Embryonic facial prominence (tissue), 1 donor: Measurements from ENCODE around the gene NFATC1.

Experiments
- DNase-seq: peaks from one replicate; pipeline ENCODE4 v3.0.0-alpha.2; 2016; ENCODE audit errors: extremely low spot score

The NFATC1 gene

DNA sequence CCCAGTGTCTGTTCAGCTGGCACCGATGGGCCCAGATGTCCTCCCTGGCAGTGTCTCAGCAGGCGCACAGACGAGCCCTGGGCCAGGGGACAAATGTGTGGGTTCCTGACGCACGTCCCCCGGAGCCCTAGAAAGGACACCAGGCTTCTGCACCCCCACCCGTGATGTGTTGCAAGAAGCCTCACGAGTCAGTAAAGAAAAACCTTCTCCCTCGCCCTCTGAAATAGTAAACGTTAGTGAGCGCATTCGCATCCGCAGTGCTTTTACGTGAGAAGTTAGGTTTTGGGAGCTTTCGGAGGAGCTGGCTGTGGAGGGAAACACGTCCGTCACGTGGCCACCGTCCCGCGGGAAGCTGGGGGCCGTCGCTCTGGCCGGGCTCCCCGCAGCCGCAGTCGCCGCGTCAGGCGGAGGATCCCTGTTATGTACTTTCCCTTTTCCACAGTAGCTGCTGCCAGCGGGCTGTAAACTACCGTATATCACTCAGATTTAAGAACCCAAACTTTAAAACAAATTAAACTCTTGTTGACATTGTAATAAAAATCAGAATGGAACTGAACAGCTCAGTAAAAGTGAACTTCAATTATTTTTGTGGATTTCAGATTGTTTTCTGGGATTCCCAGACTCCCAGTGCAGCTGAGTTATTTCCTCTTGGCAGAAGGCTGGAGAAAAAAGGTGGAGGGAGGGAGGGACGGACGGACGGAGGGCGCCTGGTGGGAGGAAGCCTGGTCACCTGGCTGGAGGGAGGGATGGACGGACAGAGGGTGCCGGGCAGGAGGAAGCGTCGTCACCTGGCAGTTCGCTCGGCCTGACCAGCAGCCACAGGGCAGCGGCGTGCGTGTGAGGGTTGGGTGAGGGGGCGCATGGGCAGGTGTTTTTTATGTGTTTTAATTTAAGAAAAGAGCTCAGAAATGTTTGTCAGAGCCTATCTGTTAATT, 112.1 kb downstream of the NFATC1 start:
- DNase-seq: no peak

DNA sequence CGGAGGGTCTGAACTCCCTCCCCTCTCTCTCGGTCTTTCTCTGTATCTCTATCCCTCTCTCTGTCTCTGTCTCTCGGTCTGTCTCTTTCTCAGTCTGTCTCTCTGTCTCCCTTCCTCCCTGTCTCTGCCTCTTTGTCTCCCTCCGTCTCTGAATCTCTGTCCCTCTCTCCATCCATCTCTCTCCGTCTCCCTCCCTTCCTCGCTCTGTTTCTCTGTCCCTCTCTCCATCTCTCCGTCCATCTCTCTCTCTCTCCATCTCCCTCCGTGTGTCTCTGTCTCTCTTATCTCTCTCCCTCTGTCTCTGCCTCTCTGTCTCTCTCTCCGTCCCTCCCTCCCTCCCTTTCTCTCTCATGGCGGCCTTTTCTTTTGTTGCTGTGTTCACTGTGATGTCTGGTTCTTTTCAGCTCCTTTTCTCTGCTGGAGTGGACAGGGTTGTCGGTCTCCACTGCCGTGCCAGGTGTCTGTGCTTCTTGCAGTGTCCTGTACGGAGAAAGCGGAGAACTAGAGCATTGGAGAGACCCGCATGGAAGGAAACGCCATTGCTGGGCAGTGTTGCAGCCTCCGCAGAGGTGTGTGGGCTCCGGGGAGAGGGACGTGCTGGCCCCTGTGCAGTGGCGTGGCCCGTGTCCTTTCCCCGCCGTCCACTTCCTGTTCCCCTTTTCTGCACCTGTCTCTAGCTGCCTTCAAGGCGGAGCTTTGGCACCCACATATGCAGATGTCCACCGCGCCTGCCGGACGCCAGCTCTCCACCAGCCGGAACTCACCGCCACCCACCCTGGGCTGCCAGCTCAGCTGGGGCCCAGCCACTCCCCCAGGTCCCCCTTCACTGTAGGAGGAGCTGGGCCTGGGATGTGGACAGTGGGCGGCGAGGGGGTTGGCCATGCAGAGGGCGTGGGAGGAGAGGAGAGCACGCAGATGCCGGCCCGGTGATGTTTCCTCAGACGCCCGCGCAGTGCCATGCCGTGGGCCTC, 113.1 kb downstream of the NFATC1 start:
- no peak for DNase-seq

DNA sequence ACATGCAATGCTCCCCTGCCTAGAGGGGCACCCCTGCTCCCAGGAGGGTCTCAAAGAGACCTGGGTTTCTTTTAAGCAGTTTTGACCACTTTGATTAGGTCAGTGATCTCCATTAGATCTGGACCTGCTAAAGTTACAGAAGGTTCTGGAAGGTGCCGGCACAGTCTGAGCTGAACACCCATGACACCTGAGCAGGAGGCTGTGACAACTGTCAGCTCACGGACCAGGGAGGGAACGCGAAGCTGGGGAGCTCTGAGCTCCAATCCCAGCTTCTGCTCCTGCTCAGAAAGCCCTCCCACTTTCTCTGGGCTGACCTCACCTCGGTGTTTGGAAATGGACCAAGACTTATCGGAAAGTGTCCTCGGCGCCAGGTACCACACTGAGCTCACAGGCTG, 113.8 kb downstream of the NFATC1 start:
- no peak for DNase-seq

DNA sequence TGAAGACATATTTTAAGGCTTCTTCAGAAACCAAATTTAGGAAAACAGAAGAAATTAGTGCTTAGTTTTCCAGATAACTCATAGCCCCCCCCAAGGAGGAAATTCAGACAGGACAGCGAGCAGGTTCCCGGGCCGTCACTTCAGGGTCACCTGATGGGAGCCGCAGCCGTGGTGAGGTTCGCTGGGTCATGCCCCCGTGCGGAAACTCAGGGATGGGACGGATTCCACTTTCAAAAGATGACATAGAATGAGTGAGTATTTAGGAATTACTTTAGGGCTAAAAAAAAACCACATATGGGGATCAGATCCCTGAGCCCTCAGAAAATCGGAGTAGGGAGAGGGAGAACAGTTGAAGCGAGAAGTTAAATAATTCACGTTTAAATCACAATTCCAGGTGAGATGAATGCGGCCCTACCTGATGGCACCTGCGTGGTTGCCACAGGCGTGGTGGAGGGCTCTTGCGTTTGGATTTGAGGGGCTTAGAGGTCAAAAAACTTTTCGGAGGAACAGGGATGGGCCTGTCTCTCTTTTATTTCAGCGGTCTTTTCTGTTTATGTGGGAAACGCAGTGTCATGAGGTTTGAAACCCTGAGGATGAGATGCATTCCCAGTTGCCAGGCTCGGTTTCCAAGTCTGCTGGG, 114.4 kb downstream of the NFATC1 start:
- DNase-seq: no peak

DNA sequence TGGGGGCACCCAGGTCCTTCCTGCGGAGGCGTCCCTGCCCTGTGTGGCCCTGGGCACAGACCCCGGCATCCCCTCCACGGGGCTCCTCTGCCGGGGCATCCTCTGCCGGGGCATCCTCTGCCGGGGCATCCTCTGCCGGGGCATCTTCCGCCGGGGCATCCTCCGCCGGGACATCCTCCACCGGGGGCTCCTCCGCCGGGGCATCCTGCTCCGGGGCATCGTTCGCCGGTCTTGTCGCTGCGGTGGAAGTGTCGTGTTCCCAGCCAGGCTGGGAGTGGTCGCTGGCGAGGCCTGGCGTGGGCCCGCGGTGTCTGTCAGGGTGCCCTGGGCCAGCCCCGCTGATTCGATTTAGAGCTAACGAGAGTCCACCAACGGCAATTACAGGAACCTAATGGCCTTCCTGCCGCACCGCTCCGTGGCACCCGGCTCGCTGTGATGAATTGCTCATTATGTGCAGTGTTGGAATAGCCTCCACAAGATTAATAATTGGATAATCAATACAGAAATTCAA, 115.1 kb downstream of the NFATC1 start:
- no peak for DNase-seq

DNA sequence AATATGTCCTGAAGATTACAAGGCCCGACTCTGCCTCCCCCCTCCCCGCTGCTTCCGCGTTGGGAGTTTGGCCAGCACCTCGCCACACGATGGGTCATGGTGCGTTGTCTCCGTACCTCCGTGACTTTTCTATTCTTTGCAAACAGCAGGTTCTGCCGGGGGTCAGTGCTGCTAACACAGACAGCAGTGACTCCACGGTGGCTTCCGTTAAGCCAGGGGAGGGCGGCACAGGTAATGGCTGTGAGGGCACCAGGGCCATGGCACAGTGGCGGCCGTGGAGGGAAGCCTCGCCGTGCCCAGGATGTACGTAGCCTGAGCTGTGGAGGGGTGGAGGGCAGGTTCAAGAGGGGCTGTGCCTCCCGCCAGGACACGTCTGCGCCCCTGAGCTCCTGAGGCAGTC, 115.5 kb downstream of the NFATC1 start:
- no peak for DNase-seq

DNA sequence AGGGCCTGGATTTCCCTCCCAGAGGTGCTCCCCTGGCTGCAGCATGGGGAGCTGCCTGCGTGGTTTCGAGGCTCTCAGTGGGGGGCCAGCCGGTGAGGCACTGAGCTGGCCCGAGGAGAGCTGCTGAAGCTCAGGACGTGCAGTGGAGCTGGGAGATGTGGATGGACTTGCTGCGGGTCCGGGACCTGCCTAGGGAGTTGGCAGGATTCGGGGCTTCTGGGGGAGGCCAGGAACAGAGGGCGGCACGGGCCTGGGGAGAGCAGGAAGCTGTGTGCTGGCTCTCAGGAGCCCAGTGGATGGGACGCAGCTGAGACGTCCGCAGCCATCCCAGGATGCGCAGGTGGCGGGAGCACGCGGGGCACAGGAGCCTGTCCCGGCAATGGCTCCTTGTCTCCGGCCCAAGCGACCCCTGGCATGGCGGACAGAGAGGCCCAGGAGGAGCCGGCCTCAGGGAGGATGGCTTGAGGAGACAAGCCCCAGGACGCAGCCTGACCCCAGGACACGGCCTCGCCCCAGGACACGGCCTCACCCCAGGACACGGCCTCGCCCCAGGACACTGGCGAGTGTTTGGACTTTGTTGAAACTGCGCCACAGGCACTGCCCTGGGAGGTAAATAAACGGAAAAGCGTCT, 116.1 kb downstream of the NFATC1 start:
- no peak for DNase-seq

DNA sequence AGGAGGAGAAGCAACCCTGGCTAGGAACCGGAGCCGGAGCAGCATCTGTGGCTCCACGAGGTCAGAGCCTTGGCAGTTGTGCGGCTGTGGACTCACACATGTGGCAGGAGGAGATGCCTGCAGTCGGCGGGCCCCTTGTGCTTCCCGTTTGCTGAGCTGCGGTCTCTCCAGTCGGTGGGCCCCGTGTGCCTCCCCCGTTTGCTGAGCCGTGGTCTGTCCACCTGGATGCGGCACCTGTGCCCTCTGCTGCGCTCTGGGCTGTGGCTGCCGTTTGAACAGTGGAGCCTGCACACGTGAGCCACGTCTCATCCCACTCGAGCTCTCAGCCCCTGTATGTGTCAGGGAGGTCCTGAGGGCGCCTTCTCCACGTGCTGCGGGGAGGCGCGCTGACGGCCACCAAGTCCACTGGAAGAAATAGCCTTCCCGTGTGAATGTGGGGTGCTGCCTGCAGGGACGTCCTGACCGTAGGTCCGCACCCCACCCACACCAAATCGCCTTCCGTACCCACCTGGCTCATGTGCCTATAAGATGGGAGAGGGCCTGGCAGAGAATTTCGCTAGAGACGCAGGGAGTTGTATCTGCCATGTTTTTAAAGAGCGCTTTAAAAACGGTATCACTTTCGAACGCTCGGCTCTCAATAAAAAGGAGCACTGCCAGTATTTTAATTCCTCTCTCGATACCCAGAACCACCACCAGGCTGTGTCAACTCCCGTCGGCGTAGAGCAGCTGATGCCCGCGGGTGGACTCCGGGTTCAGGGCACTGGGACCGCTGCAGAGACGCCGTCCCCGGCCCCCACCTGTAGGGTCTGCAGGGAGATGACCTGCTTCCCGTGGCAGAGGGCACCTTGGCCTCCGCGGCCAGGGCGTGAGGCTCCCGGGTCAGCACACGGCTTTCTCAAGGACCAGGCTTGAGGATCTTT, 117.0 kb downstream of the NFATC1 start:
- no peak for DNase-seq

DNA sequence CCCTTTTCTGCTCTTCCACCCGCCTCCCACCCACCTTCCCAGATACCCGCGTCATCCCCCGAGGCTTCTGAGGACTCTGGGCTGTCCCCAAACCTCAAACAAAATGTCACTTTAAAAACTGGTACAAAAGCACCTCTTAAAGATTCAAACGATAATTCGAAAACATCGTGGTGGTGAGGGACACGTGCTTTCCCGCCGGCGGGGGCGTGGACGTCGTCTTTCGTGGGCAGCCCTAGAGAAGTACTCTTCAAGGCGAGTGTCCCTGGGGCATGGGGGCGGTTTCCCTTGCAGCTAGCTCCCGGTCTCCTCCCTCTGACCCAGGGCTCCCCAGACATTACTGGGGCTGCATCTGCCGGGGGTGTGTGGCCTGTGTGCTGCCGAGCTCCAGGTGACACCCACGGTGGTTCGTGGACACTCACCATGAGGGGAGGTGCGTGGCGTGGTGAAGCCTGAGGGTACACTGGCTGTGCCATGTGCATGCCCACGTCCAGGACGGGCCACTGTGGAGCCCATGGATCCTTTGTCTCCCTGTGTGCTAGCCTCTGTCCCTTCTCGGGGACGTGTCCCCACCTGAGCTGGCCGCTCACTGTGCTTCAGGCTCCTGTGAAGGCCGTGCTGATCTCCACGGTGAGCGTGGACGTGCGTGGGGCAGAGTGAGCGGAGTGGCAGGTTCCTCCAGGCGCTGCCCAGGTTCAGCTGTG, 117.8 kb downstream of the NFATC1 start:
- no peak for DNase-seq

DNA sequence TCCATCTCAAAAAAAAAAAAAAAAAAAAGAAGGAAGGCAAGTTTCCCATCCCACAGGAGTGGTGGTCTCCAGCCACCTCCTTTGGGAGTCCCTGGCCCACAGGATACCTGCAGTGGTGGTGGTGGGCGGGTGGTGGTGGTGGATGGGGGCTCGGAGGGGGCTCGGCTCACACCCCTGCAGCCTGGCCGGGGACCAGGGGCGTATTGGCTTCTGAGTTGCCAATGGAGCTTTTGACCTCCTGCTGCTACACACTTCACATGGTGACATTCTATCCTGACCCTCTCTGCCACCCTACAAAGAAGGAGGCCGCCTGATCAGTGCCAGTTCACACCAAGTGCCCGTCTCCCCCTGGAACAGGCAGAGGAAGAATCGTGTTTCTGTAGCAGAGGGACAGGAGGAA, 119.6 kb downstream of the NFATC1 start:
- DNase-seq: no peak

DNA sequence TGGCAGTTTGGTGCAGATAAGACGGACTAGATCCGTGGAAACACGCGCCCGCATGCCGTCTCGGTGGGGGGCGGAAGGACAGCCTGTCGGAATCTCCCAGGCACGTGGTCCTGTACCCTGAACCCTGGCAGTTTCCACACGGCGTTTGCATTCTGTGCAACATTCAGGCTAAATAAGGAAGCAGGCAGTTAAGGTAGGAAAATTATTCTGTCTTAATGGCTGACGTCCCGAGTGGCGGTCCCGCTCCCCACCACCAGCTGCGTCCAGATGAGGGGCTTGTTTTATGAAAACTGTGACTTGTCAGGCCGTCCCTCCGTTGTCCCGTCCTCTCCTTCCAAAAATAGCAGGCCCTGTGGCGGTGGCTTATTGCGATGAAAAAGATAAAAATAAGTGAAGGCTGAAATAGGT, 120.2 kb downstream of the NFATC1 start:
- DNase-seq: no peak

DNA sequence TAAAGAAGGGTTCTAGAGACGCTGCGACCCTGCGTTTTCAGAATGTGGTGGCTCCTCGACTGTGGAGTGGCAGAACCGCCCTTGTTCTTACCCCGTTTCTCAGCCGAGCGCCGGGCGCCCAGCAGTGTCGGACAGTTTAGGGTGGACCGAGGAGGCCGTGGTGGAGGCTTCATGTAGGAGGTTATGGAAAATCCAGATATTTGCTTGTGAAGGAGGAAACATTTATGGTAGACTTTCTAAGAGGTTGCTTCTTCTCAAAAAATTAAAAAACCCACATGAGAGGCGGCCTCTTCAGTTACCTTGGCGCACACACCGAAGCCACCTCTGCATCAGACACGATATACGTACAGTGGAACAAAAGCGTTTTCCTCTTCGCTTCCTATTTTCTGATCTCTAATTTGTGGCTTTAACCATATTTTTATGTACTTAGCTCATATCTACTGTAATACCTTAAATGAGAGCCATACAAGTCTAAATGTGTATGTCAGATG, 120.8 kb downstream of the NFATC1 start:
- no peak for DNase-seq

DNA sequence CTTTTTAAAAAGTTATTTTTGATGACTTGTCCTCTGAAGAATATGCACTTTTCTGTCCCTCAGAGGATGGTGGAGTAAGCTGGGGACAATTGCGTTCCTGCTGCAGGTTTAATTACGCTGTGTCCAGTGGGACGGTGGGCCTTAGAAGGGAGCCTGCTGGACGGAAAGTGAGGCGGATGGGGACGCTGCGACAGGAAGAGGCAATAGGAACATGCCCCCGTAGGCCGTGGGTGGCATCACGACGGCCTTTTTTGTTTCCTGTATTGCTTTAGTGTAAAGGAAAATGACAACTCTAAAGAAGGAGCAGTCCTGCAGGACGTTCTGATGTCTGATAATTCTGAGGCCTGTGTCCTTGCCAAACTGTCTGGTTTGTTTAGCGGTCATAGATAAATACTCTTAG, 121.6 kb downstream of the NFATC1 start:
- no peak for DNase-seq

DNA sequence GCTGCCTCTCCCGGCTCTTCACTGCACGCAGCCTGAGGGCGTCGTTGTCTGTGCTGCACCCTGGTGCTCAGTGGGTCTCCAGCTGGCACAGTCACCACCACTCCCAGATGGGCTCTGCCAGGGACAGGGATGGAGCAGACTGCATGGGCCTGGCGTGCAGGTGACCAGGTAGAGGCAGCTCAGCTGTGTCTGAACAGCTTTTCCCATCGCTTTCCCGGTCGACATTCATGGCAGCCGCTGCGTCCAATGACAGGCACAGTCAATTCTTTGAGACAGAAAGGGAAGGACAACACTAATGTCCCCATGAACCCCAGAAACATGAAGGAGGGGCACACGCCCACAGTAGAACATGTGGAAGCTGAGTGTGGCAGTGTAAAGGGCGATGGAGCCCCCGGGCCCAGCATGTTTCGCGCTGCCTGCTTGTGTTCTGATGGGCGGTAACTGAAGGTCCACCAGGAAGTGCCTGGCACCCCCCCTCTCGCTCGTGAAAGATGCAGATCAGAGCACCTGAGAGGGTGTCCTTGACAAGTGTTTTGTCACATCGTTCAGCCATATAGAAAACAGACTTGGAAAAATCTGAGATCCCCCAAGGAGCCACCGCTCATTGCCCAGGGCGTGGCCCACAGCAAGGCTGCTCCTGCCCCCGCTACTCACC, 122.4 kb downstream of the NFATC1 start:
- DNase-seq: no peak

DNA sequence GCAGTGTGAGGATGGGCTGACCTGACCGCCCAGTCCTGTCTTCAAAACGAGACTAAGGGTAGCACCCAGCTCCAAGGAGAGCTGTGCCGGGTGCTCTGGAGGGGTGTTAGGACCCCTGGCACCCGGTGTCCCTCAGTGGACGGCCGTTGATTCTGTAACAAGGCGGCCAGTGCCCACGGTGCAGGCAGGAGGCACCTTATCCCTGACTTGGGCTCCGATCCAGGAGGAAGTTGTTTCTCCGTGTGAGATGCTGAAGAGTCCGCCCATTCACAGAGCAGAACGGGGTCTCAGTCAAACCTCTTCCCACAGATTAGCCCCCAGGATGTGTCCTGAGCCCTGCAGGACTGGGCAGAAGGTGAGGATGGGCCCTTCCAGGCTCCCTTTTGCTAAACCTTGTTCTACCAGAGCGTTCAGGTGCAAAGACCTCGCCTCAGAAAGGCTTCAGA, 123.0 kb downstream of the NFATC1 start:
- DNase-seq: no peak

DNA sequence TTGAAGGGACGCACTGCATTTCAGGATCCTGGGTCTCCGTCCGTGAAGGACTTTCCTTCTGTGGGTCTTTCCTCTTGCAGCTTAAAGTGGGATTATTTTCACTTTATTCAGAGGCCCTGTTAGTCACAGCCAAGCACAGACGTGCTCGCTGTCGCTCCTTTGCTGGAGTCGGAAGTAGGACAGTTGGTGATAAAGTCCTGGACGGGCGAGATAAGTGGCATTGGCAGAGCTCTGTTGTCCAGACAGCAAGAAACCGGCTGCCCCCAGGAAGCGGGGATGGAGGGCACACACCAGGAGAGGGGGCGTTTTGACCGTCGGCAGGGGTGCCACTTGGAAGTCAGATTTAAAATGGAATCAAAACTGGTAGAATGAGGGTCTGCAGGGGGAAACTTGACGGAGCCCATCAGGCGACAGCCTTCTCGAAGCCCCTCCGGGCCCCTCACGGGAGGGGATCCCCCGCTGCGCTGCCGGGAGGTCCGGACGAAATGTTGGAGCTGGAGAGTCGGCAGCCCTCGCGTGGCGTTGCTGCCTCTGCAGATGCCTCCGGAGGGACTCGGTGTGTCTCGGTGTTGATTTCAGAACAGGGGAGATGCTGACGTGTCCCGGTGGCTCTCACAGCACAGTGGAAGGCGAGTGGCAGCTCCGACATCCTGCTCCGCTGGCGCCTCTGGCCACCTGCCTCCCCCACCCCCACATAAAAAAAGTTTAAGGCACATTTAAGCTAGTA, 124.2 kb downstream of the NFATC1 start:
- DNase-seq: no peak

DNA sequence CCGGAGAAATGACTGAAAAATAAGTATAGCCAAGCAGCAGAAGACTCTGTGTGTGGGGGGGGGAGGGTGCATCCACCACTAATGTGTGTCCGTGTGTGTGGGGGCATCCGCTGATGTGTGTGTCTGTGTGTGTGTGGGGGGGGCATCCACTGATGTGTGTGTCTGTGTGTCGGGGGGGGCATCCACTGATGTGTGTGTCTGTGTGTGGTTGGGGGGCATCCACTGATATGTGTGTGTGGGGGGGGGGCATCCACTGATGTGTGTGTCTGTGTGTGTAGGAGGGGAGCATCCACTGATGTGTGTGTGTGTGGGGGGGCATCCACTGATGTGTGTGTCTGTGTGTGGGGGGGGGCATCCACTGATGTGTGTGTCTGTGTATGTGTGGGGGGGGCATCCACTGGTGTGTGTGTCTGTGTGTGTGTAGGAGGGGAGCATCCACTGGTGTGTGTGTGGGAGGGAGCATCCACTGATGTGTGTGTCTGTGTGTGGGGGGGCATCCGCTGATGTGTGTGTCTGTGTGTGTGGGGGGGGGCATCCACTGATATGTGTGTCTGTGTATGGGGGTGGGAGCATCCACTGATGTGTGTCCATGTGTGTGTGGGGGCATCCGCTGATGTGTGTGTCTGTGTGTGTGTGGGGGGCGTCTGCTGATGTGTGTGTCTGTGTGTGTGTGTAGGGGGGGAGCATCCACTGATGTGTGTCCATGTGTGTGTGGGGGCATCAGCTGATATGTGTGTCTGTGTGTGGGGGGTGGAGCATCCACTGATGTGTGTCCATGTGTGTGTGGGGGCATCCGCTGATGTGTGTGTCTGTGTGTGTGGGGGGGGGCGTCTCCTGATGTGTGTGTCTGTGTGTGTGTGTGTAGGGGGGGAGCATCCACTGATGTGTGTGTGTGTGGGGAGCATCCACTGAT, 125.0 kb downstream of the NFATC1 start:
- DNase-seq: no peak
